HT-29 (cell line): ENCODE data around the gene RPGR. TPM values are rescaled to one million over a fixed set of nuclear protein-coding genes. Genes with fewer than 3 reads are reported as not detected.

Source experiments
- DNase-seq: peaks from one replicate; pipeline ENCODE4 v3.0.0-alpha.2; 2015; ENCODE audit warnings: low spot score
- small RNA-seq: library from RNA; depleted of rRNA; stranded (forward); fragments of <200 nt; gene quantifications from one replicate; pipeline ENCODE3, GENCODE V24; 2014
- total RNA-seq: library from RNA; depleted of rRNA; stranded (reverse); fragments of >200 nt; shearing (Covaris generic); gene quantifications from 2 replicates; pipeline ENCODE4 v1.2.3, GENCODE V29; 2014; rRNA removed

Gene RPGR
- total RNA-seq, 1 experiment from 2014 or later, result 3.9 TPM

- DNase-seq, result no peak
These were observed 64.3 kb downstream of the RPGR start for GRCh38 chrX:38262715-38263620.

- peak; percentile 26 for DNase-seq
These were observed 67.1 kb downstream of the RPGR start for GRCh38 chrX:38260231-38260630.

- no peak for DNase-seq
These were observed 71.3 kb downstream of the RPGR start for GRCh38 chrX:38256019-38256418.

GRCh38 chrX:38249965-38250364, 77.3 kb downstream of the RPGR start:
- no peak for DNase-seq

- no peak for DNase-seq
These were observed 80.3 kb downstream of the RPGR start for GRCh38 chrX:38247051-38247450.

- no peak for DNase-seq
These were observed 86.8 kb downstream of the RPGR start for GRCh38 chrX:38240541-38240940.

GRCh38 chrX:38236901-38237615, 90.3 kb downstream of the RPGR start:
- DNase-seq, result no peak

- DNase-seq, result no peak
These were observed 93.2 kb downstream of the RPGR start for GRCh38 chrX:38233891-38234667.

GRCh38 chrX:38232079-38232686, 95.1 kb downstream of the RPGR start:
- no peak for DNase-seq

GRCh38 chrX:38225093-38225492, 102.2 kb downstream of the RPGR start:
- no peak for DNase-seq

GRCh38 chrX:38224160-38224559, 103.1 kb downstream of the RPGR start:
- no peak for DNase-seq

- DNase-seq, result no peak
These were observed 105.8 kb downstream of the RPGR start for GRCh38 chrX:38221391-38221929.

GRCh38 chrX:38220415-38221390, 106.6 kb downstream of the RPGR start, which contains the start of gene SRPX:
Gene SRPX, minus strand, starts transcription at chrX:38220871. Its CDS starts 79 bp downstream, at chrX:38220792.
- DNase-seq, result no peak

- peak; percentile 6 for DNase-seq
These were observed 107.3 kb downstream of the RPGR start for GRCh38 chrX:38220024-38220414.

Small RNA genes lying within 50 kb of the gene (small RNA-seq; reads per million reads assigned to genes)
- not detected for gene RF00322

Other genes starting within 250 kb of the RPGR start
- gene SRPX, start 106.6 kb downstream of the RPGR start, total RNA-seq, result not detected in 2 replicates
- gene OTC, start 25.1 kb upstream of the RPGR start, total RNA-seq, result not detected in 2 replicates
- gene TSPAN7, start 234.0 kb upstream of the RPGR start, total RNA-seq, result not detected in 2 replicates